ENCODE results near the gene PIPOX.
A peak's percentile ranks its signal among the peaks of the same experiment; 100 is the strongest.
"Not testable (repeated sequence)": the region's sequence is repeated elsewhere in the genome, so short reads cannot be mapped to it uniquely, and the experiment has no call there.

Gene PIPOX

DNA sequence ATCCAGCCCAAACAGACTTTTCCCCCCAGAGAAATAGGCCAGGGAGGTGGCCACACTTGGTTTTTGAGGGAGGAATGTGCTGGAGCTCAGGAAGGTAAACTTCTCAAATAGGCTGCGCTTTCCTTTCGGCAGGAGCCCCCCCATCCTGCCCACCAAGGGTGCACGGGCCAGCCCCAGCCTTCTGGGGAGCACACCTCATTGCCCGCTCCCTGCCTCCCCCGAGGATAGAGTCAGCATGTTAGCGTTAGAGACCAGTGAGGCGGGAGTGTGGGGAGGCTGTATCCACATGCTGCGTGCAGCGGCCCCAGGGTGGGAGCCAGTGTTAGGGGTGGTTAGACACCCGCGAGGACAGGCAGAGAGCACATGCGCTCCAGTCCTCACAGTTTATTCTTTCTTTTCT, 42.3 kb downstream of the PIPOX start:
- TF ChIP-seq, protein P1, sequence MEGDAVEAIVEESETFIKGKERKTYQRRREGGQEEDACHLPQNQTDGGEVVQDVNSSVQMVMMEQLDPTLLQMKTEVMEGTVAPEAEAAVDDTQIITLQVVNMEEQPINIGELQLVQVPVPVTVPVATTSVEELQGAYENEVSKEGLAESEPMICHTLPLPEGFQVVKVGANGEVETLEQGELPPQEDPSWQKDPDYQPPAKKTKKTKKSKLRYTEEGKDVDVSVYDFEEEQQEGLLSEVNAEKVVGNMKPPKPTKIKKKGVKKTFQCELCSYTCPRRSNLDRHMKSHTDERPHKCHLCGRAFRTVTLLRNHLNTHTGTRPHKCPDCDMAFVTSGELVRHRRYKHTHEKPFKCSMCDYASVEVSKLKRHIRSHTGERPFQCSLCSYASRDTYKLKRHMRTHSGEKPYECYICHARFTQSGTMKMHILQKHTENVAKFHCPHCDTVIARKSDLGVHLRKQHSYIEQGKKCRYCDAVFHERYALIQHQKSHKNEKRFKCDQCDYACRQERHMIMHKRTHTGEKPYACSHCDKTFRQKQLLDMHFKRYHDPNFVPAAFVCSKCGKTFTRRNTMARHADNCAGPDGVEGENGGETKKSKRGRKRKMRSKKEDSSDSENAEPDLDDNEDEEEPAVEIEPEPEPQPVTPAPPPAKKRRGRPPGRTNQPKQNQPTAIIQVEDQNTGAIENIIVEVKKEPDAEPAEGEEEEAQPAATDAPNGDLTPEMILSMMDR (conservative IDR thresholded peaks at IDR 0.05): no peak
- peak overlapping the region; percentile 47 for H3K27ac ChIP-seq

DNA sequence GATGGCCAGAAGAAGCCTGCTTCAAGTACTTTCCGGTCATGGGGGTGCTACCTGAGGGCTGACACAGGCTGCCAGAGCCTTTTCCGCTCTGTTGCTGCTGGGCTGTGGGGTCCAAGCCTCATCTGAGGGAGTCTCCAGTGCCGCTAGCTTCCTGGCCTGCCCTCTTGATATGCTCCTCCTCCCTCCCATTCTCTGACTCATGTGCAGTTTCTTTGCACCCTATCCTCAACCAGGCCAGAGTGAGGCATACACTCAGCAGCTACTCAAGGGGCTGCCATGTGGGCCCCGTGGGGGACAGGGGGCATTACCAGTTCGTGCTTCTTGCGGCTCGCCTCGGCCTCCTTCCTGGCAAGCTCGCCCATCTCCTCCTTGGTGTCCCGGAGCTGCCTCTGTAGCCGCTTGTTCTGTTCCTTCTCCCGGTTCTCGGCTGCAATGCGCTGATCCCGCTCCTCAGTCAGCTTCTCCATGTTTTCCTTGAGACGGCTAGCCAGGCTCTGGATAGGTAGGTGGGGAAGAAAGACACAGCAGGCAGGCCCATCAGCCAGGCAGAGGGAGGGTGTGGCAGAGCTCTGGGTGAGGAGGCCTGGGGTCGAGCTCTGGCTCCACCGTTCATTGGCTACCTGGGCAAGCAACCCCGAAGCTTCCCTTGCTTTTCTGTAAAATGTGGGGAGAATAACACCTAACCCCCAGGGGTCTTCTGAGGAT, 43.8 kb downstream of the PIPOX start:
- H3K27ac ChIP-seq: no peak overlapping the region
- TF ChIP-seq, protein P1 (conservative IDR thresholded peaks at IDR 0.05): no peak

DNA sequence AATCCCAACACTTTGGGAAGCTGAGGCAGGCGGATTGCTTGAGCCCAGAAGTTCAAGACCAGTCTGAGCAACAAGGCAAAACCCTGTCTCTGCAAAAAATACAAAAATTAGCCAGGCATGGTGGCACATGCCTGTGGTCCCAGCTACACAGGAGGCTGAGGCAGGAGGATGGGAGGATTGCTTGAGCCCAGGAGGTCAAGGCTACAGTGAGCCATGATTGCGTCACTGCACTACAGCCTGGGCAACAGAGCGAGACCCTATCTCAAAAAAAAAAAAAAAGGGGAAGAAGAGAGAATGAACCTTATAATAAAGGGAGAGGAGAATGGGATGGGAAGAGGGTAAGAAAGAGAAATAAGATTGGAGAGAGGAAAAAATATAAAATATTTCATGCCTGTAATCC, 45.8 kb downstream of the PIPOX start:
- H3K27ac ChIP-seq: not testable (repeated sequence)

DNA sequence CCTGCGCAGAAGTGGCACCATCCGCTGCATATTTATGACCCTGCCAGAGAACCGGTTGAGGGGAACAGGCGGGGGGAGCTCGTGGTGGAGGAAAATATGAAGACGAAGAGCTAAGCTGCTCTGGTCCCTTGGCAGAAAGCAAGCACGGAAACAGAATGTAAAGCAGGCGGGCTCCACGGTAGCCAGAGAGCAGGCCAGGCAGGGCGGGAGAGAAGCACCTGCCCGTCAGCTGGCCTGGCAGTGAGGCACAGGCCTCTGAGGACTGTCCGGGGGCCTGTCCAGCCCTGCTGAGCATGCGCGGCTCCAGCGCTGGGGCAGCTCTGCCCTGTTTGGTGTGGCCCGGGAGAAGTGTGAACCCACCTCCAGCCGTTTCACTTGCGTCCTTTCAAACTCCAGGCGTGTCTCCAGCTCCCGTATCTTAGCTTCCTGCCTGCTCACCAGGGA, 46.7 kb downstream of the PIPOX start:
- TF ChIP-seq, protein P1 (conservative IDR thresholded peaks at IDR 0.05): no peak
- H3K27ac ChIP-seq: no peak overlapping the region

DNA sequence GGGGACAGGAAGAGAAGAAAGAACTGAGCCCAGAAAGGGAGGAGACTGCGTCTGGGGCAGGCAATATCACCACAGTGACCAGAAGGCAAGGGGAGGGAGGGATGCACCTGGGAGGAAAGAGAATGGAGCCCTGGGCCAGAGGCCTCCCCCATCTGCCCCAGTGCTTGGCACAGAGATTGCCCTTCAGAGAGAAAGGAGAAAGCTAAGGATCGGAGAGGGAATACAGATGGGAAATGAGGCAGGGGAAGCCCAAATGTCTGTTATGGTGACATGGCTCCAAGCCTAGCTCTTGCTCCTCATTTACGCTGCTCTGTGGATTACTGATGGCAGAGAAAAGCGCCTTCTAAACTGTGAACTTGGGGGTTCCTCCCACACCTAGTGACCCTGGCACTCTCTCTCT, 47.2 kb downstream of the PIPOX start:
- TF ChIP-seq, protein P1 (conservative IDR thresholded peaks at IDR 0.05): no peak
- no peak overlapping the region for H3K27ac ChIP-seq

DNA sequence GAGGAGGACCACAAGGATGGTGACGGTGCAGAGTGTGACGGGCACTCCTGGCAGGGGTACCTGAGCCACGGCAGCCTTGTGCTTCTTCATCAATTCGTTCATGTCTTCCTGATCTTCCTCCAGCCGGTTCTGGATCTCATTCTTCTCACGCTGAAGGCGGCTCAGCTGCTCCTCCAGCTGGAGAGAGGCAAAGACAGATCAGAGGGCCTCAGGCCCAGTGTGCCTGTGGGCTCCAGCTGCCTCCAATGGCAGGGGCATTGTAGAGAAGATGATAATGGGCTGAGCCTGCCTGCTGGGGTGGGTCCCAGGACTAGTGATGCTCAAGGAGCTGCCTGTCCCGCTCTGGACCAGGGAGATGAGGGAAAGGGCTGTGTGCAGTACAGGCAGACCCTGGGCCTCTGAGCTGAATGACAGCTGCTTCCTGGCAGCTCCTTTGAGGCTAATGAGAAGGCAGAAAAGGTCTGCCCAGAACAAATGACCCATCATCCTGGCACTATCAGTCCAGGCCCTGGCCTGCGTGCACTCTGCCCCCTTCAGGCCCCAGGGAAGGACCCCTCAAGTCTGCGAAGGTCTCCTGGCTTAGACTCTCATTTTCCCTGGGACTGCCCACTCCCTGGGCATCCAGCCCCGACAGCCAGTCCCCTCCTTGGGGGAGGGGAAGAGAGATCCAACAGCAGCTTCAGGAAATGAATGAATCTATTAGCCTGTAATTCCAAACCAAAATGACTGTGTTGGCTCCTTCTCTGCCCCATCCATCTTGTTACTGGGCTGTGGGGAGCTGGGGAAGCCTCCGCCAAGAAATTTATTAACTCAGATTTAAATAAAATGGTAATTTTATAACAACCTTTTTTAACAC, 48.0 kb downstream of the PIPOX start:
- TF ChIP-seq, protein P1 (conservative IDR thresholded peaks at IDR 0.05): peak; percentile 15; the same call in 1 of the 2 replicates
- H3K27ac ChIP-seq: no peak overlapping the region

DNA sequence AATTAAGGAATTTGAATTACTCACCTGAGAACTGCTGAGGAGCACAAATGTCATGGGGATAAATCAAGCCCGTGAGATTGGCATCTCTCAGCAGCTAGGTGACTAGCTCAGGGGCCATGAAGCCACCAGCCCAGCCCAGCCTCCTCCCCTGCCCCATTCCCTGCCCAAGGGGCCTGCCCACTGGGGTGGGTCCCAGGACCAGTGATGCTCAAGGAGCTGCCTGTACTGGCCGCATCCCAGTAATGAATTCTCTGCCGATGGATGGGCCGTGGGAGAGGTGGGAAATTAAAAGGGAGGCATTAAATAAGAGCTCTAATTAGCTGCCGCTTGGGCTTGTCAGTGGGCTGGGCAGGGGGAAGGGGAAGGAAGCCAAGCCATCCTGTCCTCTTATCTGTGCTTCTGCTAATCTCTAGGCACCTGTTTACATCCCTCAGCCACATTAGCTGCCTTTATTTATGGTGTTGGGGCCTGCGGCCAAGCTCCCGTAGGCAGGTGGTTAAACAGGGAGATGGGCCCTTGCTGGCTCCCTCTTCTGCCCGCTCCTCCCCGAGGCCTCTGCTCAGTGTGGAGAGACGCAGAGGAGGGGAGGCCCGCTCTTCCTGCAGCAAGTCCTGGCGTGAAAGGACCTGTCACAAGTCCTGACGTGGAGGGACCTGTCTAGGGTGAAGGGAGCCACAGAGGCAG, 48.8 kb downstream of the PIPOX start:
- TF ChIP-seq, protein P1 (conservative IDR thresholded peaks at IDR 0.05): no peak
- H3K27ac ChIP-seq: 0 out of 2 replicates have a peak overlapping the region, but pooled peaks have one; percentile 2
